GM13977 (cell line): Measurements from ENCODE around the gene LGALS12.
"Not testable (repeated sequence)": the region's sequence is repeated elsewhere in the genome, so short reads cannot be mapped to it uniquely, and the experiment has no call there.

Experiments
- DNase-seq: peaks from one replicate; pipeline ENCODE4 v3.0.0; 2012; ENCODE audit warnings: low spot score
- CTCF ChIP-seq: IDR thresholded peaks from 2 replicates; pipeline ENCODE4 v1.5.1; 2012; ENCODE audit warnings: mild to moderate bottlenecking, control low read depth; ENCODE audit not compliant: insufficient read depth; ENCODE audit errors: extremely low read depth, missing control alignments
- in situ Hi-C: fragments of 300-500 bp; cut with MboI; formaldehyde crosslinking; loops from one replicate; pipeline ENCODE4 v1.12.0; 2022; ENCODE audit warnings: low sequenced_read_pairs, low pct_unique_long_range_greater_than_20kb, mixed read lengths, inconsistent platforms; ENCODE audit not compliant: unreplicated experiment

The LGALS12 gene

GRCh38 chr11:63516109-63516508, 10.2 kb downstream of the LGALS12 start:
- no peak for DNase-seq
- in situ Hi-C loops: no loop called here

GRCh38 chr11:63517156-63517555, 11.3 kb downstream of the LGALS12 start:
- DNase-seq: no peak
- no peak for TF ChIP-seq CTCF
- in situ Hi-C loops: no loop called here

More at GRCh38 chr11:63516109-63516508, 10.2 kb downstream of the LGALS12 start:
- TF ChIP-seq CTCF: no peak

DNA sequence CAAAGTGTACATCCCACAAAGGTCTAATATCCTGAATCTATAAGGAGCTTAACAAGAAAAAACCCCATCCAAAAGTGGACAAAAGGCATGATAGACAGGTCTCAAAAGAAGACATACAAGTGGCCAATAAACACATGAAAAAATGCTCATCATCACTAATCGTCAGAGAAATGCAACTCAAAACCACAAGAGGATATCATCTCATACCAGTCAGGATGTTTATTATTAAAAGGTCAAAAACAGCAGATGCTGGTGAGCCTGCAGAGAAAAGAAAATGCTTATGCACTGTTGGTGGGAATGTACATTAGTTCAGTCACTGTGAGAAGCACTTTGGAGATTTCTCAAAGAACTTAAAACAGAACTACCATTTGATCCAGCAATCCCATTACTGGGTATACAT, 12.7 kb downstream of the LGALS12 start:
- in situ Hi-C loops: no loop called here
- DNase-seq: no peak
- TF ChIP-seq CTCF: no peak

DNA sequence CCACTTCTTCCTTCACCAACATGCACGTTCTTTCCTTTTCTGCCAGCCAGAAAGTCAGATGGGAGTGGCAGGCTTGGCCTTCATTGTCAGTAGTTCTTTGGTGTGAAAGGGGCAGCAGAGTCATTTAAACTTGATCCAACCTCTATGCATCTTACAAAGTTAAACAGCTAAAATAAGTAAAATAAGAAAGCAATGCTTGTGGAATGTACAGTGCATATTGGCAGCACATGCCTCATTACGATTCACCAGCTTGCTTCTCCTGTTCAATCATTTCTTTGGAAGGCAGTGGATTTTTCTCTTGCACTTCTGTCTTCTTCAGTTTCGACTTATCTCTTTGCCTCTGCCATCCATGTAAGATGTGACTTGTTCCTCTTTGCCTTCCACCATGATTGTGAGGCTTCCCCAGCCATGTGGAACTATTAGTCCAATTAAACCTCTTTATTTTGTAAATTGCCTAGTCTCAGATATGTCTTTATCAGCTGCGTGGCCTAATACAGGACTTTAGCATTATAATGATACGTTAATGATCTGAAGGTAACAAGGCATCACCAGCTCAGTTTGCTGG, 14.8 kb downstream of the LGALS12 start:
- TF ChIP-seq CTCF: no peak

DNA sequence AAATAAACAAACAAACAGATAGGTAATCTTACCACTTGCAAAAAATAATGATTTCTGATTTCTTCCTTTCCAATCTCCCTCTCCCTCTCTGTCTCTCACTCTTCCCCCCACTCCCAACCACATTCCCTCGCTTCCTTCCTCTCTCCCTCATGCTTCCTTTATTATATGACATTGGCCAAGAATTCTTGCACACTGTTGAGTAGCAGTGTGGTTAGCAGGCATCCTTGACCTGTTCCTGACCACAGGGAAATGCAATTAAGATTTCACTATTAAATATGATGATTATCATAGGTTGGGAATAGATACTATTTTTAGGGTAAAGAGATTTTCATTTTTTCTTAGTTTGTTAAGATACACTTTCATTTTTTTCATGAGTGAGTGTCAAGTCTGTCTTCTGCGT, 16.0 kb downstream of the LGALS12 start:
- in situ Hi-C loops: no loop called here
- TF ChIP-seq CTCF: no peak
- no peak for DNase-seq

More for the DNA sequence above, 14.8 kb downstream of the LGALS12 start:
- DNase-seq: no peak
- in situ Hi-C loops: no loop called here

GRCh38 chr11:63523151-63523550, 17.3 kb downstream of the LGALS12 start:
- in situ Hi-C loops: no loop called here
- no peak for TF ChIP-seq CTCF
- DNase-seq: no peak

GRCh38 chr11:63527667-63528066, 21.8 kb downstream of the LGALS12 start:
- no peak for DNase-seq
- no peak for TF ChIP-seq CTCF
- in situ Hi-C loops: no loop called here

DNA sequence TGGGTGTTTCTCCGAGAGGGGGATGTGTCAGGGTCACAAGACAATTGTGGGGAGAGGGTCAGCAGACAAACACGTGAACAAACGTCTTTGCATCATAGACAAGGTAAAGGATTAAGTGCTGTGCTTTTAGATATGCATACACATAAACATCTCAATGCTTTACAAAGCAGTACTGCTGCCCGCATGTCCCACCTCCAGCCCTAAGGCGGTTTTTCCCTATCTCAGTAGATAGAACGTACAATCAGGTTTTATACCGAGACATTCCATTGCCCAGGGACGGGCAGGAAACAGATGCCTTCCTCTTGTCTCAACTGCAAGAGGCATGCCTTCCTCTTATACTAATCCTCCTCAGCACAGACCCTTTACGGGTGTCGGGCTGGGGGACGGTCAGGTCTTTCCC, 22.3 kb downstream of the LGALS12 start:
- DNase-seq, in situ Hi-C loops: not testable (repeated sequence)

DNA sequence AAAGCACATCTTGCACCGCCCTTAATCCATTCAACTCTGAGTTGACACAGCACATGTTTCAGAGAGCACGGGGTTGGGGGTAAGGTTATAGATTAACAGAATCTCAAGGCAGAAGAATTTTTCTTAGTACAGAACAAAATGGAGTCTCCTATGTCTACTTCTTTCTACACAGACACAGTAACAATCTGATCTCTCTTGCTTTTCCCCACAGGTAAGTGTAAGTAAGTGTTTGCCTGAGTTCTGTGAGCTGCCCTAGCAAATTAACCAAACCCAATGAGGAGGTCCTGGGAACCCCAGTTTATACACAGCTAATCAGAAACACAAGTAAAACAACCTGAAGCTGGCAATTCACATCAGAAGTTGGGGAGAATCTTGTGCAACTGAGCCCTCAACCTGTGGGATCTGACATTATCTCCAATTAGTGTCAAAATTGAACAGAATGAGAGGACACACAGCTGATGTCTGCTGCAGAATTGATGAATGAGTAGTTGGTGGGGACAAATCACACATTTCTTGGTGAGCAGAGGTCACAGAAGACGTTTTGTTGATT, 22.9 kb downstream of the LGALS12 start:
- in situ Hi-C loops, DNase-seq: not testable (repeated sequence)

DNA sequence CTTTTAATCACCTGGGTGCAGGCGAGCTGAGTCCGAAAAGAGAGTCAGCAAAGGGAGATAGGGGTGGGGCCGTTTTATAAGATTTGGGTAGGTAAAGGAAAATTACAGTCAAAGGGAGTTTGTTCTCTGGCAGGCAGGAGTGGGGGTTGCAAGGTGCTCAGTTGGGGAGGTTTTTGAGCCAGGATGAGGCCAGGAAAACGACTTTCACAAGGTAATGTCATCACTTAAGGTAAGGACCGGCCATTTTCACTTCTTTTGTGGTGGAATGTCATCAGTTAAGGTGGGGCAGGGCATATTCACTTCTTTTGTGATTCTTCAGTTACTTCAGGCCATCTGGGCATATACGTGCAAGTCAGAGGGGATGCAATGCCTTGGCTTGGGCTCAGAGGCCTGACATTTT, 23.5 kb downstream of the LGALS12 start:
- DNase-seq, in situ Hi-C loops: not testable (repeated sequence)
